Keratinocyte (primary cell): ENCODE results near the gene ADCY7. TPM values are rescaled to one million over a fixed set of nuclear protein-coding genes. Genes with fewer than 3 reads are reported as not detected.

ENCODE experiments used
- DNase-seq: peaks from one replicate; pipeline ENCODE4 v3.0.0-alpha.2; 2011; ENCODE audit warnings: low read depth, missing footprints, low spot score
- FAIRE-seq: peaks from 2 replicates; lab custom pipeline; 2011; peaks lifted over from hg19 to GRCh38; lab: Jason Lieb, UNC
- H2AFZ ChIP-seq: 2 replicates; pipeline ENCODE4 v1.6.0; 2012; ENCODE audit warnings: low read length, control low read depth, inconsistent platforms; ENCODE audit not compliant: control insufficient read depth
- H3K27ac ChIP-seq: 2 replicates; pipeline ENCODE4 v1.5.1; 2011; ENCODE audit warnings: low read length; ENCODE audit not compliant: control insufficient read depth, insufficient read depth
- H3K27me3 ChIP-seq: 3 replicates; pipeline ENCODE4 v1.6.0; 2011; ENCODE audit warnings: low read length; ENCODE audit not compliant: control insufficient read depth, insufficient read depth; ENCODE audit errors: extremely low read depth
- H3K36me3 ChIP-seq, 2 experiments: 2 replicates in 1 of 2; 3 replicates in 1 of 2; pipeline ENCODE4 v1.5.1; 2011; ENCODE audit warnings: low read length in 2 of 2, mild to moderate bottlenecking in 1 of 2; ENCODE audit not compliant: control insufficient read depth in 2 of 2, insufficient read depth in 2 of 2; ENCODE audit errors: extremely low read depth in 1 of 2
- H3K4me1 ChIP-seq: 3 replicates; pipeline ENCODE4 v1.5.1; 2011; ENCODE audit warnings: low read length; ENCODE audit not compliant: control insufficient read depth, insufficient read depth; ENCODE audit errors: extremely low read depth
- H3K4me2 ChIP-seq: 3 replicates; pipeline ENCODE4 v1.6.0; 2011; ENCODE audit warnings: low read depth, low read length; ENCODE audit not compliant: control insufficient read depth, insufficient read depth; ENCODE audit errors: extremely low read depth
- H3K4me3 ChIP-seq, 3 experiments: fragments of 200-600 bp in 1 of 3; sonication (generic) in 1 of 3; 2 replicates in 2 of 3; 3 replicates in 1 of 3; pipeline ENCODE4 v1.5.1; 2011 to 2016; ENCODE audit warnings: low read length in 3 of 3, mild to moderate bottlenecking in 3 of 3, control low read depth in 2 of 3, inconsistent platforms in 1 of 3, low read depth in 1 of 3, mixed read lengths in 1 of 3, mixed run types in 1 of 3, moderate library complexity in 1 of 3; ENCODE audit not compliant: control insufficient read depth in 2 of 3, insufficient read depth in 2 of 3; ENCODE audit errors: extremely low read depth in 1 of 3
- H3K79me2 ChIP-seq: 2 replicates; pipeline ENCODE4 v1.6.0; 2012; ENCODE audit warnings: low read length; ENCODE audit not compliant: control insufficient read depth, insufficient read depth
- H3K9ac ChIP-seq: 3 replicates; pipeline ENCODE4 v1.6.0; 2011; ENCODE audit warnings: low read length; ENCODE audit not compliant: control insufficient read depth, insufficient read depth; ENCODE audit errors: extremely low read depth
- H3K9me1 ChIP-seq: 3 replicates; pipeline ENCODE4 v1.6.0; 2011; ENCODE audit warnings: low read length; ENCODE audit not compliant: control insufficient read depth, insufficient read depth; ENCODE audit errors: extremely low read depth
- H3K9me3 ChIP-seq: 2 replicates; pipeline ENCODE4 v1.5.1; 2012; ENCODE audit warnings: low read depth, low read length; ENCODE audit not compliant: control insufficient read depth
- H4K20me1 ChIP-seq: 3 replicates; pipeline ENCODE4 v1.6.0; 2011; ENCODE audit warnings: low read length; ENCODE audit not compliant: control insufficient read depth, insufficient read depth; ENCODE audit errors: extremely low read depth
- EZH2 ChIP-seq: IDR thresholded peaks from one replicate; pipeline ENCODE4 v1.6.1; 2012; ENCODE audit warnings: inconsistent platforms, mild to moderate bottlenecking, low read length, moderate library complexity
- dilution Hi-C: fragments of 300-500 bp; cut with MboI; formaldehyde crosslinking; loops from one replicate; pipeline ENCODE4 v1.7.0; 2020; ENCODE audit warnings: low sequenced_read_pairs; ENCODE audit not compliant: extremely low pct_ligation_motif_present
- polyA plus RNA-seq, 5 experiments: library from polyadenylated mRNA; depleted of rRNA in 3 of 5; stranded (reverse) in 3 of 5; stranded (forward) in 1 of 5; unstranded in 1 of 5; fragments of >200 nt; gene quantifications; 1 replicate in 1 of 5; 2 replicates in 3 of 5; 3 replicates in 1 of 5; pipeline versions ENCODE4 v1.2.1 to v1.2.3, GENCODE V29; 2011 to 2012; ENCODE audit warnings: missing spikeins in 2 of 5, low read depth in 1 of 5, low replicate concordance in 1 of 5
- TF ChIP-seq, protein P1 (sequence below), 3 experiments: IDR thresholded peaks in 1 of 3; conservative IDR thresholded peaks in 1 of 3; optimal IDR thresholded peaks in 1 of 3; 2 replicates in 2 of 3; 3 replicates in 1 of 3; pipeline versions ENCODE3 to v1.5.1; 2011; ENCODE audit warnings: low read length in 3 of 3, mild to moderate bottlenecking in 3 of 3, moderate library complexity in 2 of 3, control low read depth in 1 of 3, inconsistent platforms in 1 of 3; ENCODE audit not compliant: insufficient read depth in 2 of 3; ENCODE audit errors: extremely low read depth in 1 of 3

ADCY7 gene
- polyA plus RNA-seq, 1 donor (not counting 4 experiments of a cell fraction or from before 2014, with no cell fraction given) = 5.1 TPM

DNA sequence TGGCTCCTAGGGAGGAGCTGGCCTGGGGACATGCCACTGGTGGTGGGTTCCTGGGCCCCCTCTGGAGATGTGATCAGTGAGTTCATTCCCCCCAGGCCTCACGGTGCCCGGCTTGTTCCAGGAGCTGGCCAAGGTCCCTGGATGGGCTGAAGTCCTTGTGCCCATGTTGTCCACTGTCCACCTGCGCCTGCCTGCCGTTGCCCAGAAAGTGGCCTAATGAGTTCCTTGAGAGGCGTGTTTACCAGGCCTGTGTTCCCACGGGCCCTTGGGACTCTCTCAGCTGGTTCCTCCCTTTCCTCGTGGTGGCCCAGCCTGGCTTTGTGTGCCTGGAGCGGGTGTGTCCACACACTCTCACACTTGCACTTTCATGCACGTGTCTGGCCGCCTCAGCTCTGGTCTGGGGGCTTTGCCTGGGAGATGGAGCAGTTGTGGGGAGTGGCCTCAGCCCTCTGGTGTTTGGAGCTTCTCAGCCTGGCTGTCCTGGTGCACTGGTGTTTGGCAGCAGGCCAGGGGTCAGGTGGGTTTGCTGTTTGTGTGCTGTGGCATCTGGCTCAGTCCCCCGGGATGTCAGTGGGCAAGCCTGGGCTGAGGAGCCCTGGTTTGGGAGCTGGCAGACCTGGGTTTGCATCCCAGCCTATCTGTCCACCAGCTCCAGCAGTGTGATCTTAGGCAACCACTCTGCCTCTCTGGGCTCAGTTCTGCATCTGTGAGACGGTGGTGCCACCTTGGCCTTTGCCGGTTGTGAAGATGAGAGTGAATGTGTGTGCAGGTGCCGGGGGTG lies 18.0 kb downstream of the ADCY7 start:
- Histone ChIP-seq H3K36me3 (peaks cover 0 to 5% of the 10 kb centered on the region in 2 experiments), H3K4me3 (no peak overlapping the region), H3K9me3 (no peaks in the 10 kb centered on the region), H3K9ac (no peak overlapping the region), H3K4me2 (no peak overlapping the region), H3K27ac (no peak overlapping the region), H4K20me1 (no peaks in the 10 kb centered on the region), H3K27me3 (no peaks in the 10 kb centered on the region), H2AFZ (no peak overlapping the region), H3K9me1 (no peaks in the 10 kb centered on the region), H3K79me2 (no peaks in the 10 kb centered on the region), H3K4me1 (no peaks in the 10 kb centered on the region)
- FAIRE-seq (no peak), DNase-seq (no peak)
- dilution Hi-C loops = no loop called here
- TF ChIP-seq, protein P1, sequence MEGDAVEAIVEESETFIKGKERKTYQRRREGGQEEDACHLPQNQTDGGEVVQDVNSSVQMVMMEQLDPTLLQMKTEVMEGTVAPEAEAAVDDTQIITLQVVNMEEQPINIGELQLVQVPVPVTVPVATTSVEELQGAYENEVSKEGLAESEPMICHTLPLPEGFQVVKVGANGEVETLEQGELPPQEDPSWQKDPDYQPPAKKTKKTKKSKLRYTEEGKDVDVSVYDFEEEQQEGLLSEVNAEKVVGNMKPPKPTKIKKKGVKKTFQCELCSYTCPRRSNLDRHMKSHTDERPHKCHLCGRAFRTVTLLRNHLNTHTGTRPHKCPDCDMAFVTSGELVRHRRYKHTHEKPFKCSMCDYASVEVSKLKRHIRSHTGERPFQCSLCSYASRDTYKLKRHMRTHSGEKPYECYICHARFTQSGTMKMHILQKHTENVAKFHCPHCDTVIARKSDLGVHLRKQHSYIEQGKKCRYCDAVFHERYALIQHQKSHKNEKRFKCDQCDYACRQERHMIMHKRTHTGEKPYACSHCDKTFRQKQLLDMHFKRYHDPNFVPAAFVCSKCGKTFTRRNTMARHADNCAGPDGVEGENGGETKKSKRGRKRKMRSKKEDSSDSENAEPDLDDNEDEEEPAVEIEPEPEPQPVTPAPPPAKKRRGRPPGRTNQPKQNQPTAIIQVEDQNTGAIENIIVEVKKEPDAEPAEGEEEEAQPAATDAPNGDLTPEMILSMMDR (optimal IDR thresholded peaks at IDR 0.05 in 1 of 3, IDR thresholded peaks at IDR 0.05 in 1 of 3, conservative IDR thresholded peaks at IDR 0.05 in 1 of 3; ENCODE audit: extremely low read depth in 1 of 3, insufficient read depth in 2 of 3, low read length in 3 of 3) = no peak
- no peak for TF ChIP-seq EZH2

- TF ChIP-seq, protein P1 (optimal IDR thresholded peaks at IDR 0.05 in 1 of 3, IDR thresholded peaks at IDR 0.05 in 1 of 3, conservative IDR thresholded peaks at IDR 0.05 in 1 of 3; ENCODE audit: extremely low read depth in 1 of 3, insufficient read depth in 2 of 3, low read length in 3 of 3) = no peak
- no peak for TF ChIP-seq EZH2
- Histone ChIP-seq H3K9me3 (no peaks in the 10 kb centered on the region), H3K79me2 (no peaks in the 10 kb centered on the region), H3K9ac (no peak overlapping the region), H3K4me1 (no peaks in the 10 kb centered on the region), H3K27ac (no peak overlapping the region), H3K4me3 (no peak overlapping the region), H2AFZ (no peak overlapping the region), H3K9me1 (no peaks in the 10 kb centered on the region), H3K4me2 (no peak overlapping the region), H3K36me3 (peaks cover 0 to 5% of the 10 kb centered on the region in 2 experiments), H3K27me3 (no peaks in the 10 kb centered on the region), H4K20me1 (no peaks in the 10 kb centered on the region)
- dilution Hi-C loops = no loop called here
- FAIRE-seq (no peak), DNase-seq (no peak)
Observed at GRCh38 chr16:50285406-50286003, 19.2 kb downstream of the ADCY7 start.
